Measurements from ENCODE around the gene PTPRN2. TPM values are rescaled to one million over a fixed set of nuclear protein-coding genes. Genes with fewer than 3 reads are reported as not detected.

PTPRN2 gene
- total and polyA plus RNA-seq, 8 donors = 12.2 to 49.2 (median 31.8) TPM

DNA sequence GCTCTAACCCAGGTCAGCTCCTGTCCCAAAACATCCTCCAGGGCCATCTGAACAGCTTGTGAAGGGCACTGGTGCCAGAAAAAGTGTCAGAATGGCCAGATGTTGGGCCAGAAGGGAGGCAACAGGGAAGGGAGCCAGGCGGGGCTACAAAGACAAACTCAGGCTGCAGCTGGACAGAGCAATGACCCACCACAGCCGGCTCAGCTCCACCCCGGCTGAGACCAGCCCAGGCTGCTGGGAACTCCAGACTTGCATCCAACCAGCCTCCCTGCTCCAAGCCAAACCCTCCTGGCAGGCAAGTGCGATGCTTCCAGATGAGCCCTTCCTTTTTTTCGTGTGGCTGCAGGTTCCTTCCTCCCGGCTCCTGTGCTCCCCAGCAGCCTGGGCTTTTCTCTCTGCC is 466.9 kb downstream of the PTPRN2 start:
- WGBS, 2 donors = 72 to 73% methylated on average over 6 of the region's 6 CpGs
- Histone ChIP-seq H3K36me3 (no peaks in the 10 kb centered on the region), H3K27ac (no peak overlapping the region), H3K4me3 (no peak overlapping the region), H3K4me1 (no peaks in the 10 kb centered on the region), H3K27me3 (no peaks in the 10 kb centered on the region), H3K9me3 (peaks cover 0 to 5% (median 0%) of the 10 kb centered on the region in 4 donors)
- TF ChIP-seq, protein P1, sequence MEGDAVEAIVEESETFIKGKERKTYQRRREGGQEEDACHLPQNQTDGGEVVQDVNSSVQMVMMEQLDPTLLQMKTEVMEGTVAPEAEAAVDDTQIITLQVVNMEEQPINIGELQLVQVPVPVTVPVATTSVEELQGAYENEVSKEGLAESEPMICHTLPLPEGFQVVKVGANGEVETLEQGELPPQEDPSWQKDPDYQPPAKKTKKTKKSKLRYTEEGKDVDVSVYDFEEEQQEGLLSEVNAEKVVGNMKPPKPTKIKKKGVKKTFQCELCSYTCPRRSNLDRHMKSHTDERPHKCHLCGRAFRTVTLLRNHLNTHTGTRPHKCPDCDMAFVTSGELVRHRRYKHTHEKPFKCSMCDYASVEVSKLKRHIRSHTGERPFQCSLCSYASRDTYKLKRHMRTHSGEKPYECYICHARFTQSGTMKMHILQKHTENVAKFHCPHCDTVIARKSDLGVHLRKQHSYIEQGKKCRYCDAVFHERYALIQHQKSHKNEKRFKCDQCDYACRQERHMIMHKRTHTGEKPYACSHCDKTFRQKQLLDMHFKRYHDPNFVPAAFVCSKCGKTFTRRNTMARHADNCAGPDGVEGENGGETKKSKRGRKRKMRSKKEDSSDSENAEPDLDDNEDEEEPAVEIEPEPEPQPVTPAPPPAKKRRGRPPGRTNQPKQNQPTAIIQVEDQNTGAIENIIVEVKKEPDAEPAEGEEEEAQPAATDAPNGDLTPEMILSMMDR (IDR thresholded peaks at IDR 0.05) = no peak
- intact Hi-C loops (cut with DNase I) = no loop called here
- DNase-seq = no peak
- no peak for ATAC-seq
- no peak for FAIRE-seq

DNA sequence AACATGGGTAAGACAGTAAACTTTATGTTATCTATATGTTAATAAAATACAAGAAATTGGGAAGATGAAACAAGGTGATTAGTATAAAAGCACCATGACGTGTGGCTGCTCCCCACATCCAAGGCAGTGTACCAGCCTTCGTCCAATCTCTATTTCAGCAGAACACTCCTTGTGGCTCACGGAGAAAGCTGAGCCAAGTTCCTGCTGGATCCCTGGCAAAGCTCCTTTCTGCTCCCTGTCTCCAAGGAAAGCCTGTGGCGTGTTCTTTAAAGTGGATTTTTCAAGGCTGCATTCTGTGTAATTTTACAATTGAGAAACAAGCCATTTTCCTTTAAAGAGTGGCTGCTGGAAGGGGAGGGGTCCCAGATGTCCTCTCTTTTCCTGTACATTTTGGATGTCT is 467.3 kb downstream of the PTPRN2 start:
- Histone ChIP-seq H3K36me3 (no peaks in the 10 kb centered on the region), H3K4me3 (no peak overlapping the region), H3K9me3 (peaks cover 0 to 5% (median 0%) of the 10 kb centered on the region in 4 donors), H3K27ac (no peak overlapping the region), H3K27me3 (no peaks in the 10 kb centered on the region), H3K4me1 (no peaks in the 10 kb centered on the region)
- ATAC-seq (no peak), FAIRE-seq (no peak), DNase-seq (no peak)
- TF ChIP-seq, protein P1 (IDR thresholded peaks at IDR 0.05) = no peak
- 82 to 88% methylated on average over 4 of the region's 4 CpGs for WGBS, 2 donors
- intact Hi-C loops (cut with DNase I) = no loop called here

DNA sequence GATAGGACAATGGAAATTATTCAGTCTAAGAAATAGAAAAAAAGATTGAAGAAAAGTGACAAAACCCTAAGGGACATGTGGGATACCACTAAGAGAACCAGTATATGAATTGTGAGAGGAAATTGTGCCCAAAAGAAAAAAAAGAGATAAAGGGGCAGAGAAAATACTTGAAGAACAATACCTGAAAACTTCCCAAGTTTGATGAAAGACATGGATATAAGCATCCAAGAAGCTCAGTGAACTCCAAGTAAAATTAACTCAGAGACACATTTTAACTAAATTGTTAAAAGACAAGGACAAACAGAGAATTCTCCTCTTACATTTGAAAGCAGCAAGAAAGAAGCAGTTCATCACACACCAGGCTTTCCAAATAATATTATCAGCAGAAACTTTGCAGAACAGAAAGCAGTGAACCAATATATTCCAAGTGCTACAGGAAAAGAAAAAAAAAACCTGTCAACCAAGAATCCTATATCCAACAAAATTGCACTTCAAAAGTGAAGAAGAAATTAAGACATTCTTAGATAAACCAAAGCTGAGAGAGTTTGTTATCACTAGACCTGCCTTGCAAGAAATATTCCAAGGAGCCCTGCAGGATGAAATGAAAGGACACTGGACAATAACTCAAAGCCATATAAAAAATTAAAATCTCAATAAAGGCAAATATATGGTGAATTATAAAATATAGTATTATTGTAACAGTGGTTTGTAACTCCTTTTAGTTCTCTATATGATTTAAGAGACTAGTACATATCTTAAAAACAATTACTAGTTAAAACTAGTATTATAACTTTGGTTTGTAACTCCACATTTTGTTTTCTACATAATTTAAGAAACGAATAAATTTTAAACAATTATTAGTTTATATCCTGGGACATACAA is 470.0 kb downstream of the PTPRN2 start:
- TF ChIP-seq, protein P1 (IDR thresholded peaks at IDR 0.05) = no peak
- Histone ChIP-seq H3K27me3 (no peaks in the 10 kb centered on the region), H3K4me3 (no peak overlapping the region), H3K36me3 (no peaks in the 10 kb centered on the region), H3K9me3 (peaks cover 0 to 5% (median 0%) of the 10 kb centered on the region in 4 donors), H3K4me1 (no peaks in the 10 kb centered on the region), H3K27ac (no peak overlapping the region)
- no peak for FAIRE-seq
- no peak for ATAC-seq
- DNase-seq = no peak
- intact Hi-C loops (cut with DNase I) = no loop called here
- 76 to 85% methylated on average over 1 of the region's 1 CpG for WGBS, 2 donors

DNA sequence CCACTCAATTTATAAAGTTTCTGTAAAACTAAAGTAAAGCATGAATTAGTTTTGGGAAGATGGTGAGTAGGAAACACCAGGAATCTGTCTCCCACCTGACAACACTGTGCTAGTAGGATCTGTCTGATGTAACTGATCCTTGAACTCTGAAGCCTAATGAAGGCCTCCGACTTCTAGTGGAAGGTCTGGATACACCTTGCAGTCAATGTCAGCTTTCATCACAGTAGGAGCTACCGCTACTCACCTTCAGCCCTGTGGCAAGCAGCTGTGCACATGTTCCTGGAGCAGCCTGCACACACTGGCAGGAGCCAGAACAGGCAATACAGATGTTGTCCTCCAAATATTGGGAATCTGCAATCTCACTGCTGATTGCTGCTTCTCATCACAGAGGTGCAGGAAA is 471.4 kb downstream of the PTPRN2 start:
- no peak for DNase-seq
- no peaks in the 10 kb centered on the region for H3K36me3 ChIP-seq
- no peak for ATAC-seq
- no peak overlapping the region for H3K4me3 ChIP-seq
- no peaks in the 10 kb centered on the region for H3K27me3 ChIP-seq
- TF ChIP-seq, protein P1 (IDR thresholded peaks at IDR 0.05) = no peak
- no peak overlapping the region for H3K27ac ChIP-seq
- H3K4me1 ChIP-seq = no peaks in the 10 kb centered on the region
- no peak for FAIRE-seq
- H3K9me3 ChIP-seq = peaks cover 0 to 5% (median 0%) of the 10 kb centered on the region in 4 donors
- intact Hi-C loops (cut with DNase I) = no loop called here
- WGBS, 2 donors = 90 to 93% methylated on average over 2 of the region's 2 CpGs
